OCI-LY1 (cell line): ENCODE results near the gene GPR15.

Experiments
- EZH2 ChIP-seq: fragments of 200-600 bp; sonication (generic), shearing (Covaris generic); IDR thresholded peaks from 2 replicates; pipeline ENCODE4 v1.8.0; 2017; ENCODE audit warnings: borderline replicate concordance, mixed run types, mild to moderate bottlenecking, antibody characterized with exemption, low read length, moderate library complexity, mixed read lengths
- TF ChIP-seq, protein P1 (sequence below): fragments of 200-600 bp; sonication (generic), shearing (Covaris generic); IDR thresholded peaks from 2 replicates; pipeline ENCODE4 v1.5.1; 2017; ENCODE audit warnings: mild to moderate bottlenecking, antibody characterized with exemption, low read length, moderate library complexity, mixed read lengths

GRCh38 chr3:98532709-98533571, 1.2 kb downstream of the GPR15 start:
- TF ChIP-seq, protein P1, sequence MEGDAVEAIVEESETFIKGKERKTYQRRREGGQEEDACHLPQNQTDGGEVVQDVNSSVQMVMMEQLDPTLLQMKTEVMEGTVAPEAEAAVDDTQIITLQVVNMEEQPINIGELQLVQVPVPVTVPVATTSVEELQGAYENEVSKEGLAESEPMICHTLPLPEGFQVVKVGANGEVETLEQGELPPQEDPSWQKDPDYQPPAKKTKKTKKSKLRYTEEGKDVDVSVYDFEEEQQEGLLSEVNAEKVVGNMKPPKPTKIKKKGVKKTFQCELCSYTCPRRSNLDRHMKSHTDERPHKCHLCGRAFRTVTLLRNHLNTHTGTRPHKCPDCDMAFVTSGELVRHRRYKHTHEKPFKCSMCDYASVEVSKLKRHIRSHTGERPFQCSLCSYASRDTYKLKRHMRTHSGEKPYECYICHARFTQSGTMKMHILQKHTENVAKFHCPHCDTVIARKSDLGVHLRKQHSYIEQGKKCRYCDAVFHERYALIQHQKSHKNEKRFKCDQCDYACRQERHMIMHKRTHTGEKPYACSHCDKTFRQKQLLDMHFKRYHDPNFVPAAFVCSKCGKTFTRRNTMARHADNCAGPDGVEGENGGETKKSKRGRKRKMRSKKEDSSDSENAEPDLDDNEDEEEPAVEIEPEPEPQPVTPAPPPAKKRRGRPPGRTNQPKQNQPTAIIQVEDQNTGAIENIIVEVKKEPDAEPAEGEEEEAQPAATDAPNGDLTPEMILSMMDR, result no peak
- TF ChIP-seq EZH2, result no peak
